Fibroblast of pulmonary artery (primary cell): ENCODE measurements around the gene RNPEP.
A peak's percentile ranks its signal among the peaks of the same experiment; 100 is the strongest.

Experiments
- DNase-seq: peaks from one replicate; pipeline ENCODE4 v3.0.0-alpha.2; 2010; ENCODE audit warnings: low read depth
- H3K4me3 ChIP-seq: replicated peaks from 2 replicates; pipeline ENCODE4 v1.5.1; 2011; ENCODE audit warnings: low read depth, mild to moderate bottlenecking, control low read depth, low read length, moderate library complexity
- CTCF ChIP-seq: IDR thresholded peaks from 2 replicates; pipeline ENCODE4 v1.5.1; 2011; ENCODE audit warnings: mild to moderate bottlenecking, control low read depth, low read length, inconsistent platforms; ENCODE audit errors: missing control alignments

RNPEP gene

DNA sequence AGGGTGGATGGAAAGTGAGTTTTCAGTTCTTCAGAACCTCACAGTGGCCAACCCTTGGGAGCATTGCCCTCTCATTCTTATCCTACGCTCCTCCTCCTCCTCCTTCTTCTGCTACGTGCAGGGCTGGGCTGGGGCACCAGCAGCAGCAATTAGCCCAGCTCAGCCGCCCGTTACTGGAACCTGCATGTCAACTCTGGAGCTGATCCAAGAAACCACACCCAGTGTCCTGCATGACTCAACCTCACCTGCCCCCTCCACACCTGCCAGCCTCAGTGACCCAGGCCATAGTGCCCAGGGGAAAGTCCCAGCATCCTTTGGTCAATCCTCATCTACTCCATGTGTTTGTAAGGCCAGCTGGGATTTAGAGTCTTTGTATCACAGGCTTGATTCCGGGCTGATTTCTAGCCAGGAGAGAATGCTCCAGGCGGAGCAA is 40.6 kb downstream of the RNPEP start:
- no peak for TF ChIP-seq CTCF
- DNase-seq: no peak

GRCh38 chr1:202029171-202029665 is 46.8 kb downstream of the RNPEP start:
- H3K4me3 ChIP-seq: no peak overlapping the region
- no peak for TF ChIP-seq CTCF
- DNase-seq: peak; percentile 64

More for the DNA sequence above, 40.6 kb downstream of the RNPEP start:
- H3K4me3 ChIP-seq: no peak overlapping the region

- TF ChIP-seq CTCF: no peak
- DNase-seq: no peak
- no peak overlapping the region for H3K4me3 ChIP-seq
Measured at GRCh38 chr1:202029727-202030126, 47.3 kb downstream of the RNPEP start.

- DNase-seq: no peak
- H3K4me3 ChIP-seq: no peak overlapping the region
- TF ChIP-seq CTCF: no peak
Measured at GRCh38 chr1:202031796-202032195, 49.3 kb downstream of the RNPEP start.

DNA sequence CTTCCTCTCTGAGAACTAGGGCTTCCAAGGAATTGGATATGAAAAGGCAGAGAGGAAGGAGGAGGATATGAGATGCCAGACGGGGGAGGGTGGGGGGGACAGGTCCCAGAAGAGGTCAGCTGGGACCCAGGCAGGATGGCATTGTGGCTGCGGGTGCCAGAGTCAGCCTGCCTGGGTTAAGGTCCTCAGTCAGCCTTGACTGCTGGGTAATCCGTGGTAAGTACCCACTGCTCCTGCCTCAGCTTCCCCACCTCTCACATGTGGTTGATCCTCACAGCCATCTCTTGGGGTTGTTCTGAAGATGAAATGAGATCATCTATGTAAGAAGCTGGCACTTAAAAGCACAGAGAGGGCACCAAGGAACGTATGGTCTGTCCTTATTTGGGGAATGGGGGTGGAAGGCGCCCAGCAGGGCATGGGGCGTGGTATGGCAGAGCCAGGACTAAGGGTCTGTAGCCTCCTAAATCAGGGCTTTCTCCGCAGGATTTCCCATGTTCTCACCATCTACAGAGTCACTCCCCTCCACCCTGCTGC is 51.8 kb downstream of the RNPEP start:
- TF ChIP-seq CTCF: no peak
- no peak for DNase-seq
- no peak overlapping the region for H3K4me3 ChIP-seq

- peak; percentile 92 for DNase-seq
- H3K4me3 ChIP-seq: no peak overlapping the region
- TF ChIP-seq CTCF: no peak
Measured at GRCh38 chr1:202034683-202035462, 52.4 kb downstream of the RNPEP start.
